SK-N-MC (cell line): Measurements from ENCODE around the gene SLC43A2.

Experiments used
- EZH2 ChIP-seq: fragments of 200-600 bp; sonication (generic); IDR thresholded peaks from one replicate; pipeline ENCODE4 v1.6.1; 2017; ENCODE audit warnings: antibody characterized with exemption
- POLR2AphosphoS5 ChIP-seq: IDR thresholded peaks from 2 replicates; pipeline ENCODE4 v1.6.1; 2012; ENCODE audit warnings: mild to moderate bottlenecking, low read depth, low read length, borderline replicate concordance

DNA sequence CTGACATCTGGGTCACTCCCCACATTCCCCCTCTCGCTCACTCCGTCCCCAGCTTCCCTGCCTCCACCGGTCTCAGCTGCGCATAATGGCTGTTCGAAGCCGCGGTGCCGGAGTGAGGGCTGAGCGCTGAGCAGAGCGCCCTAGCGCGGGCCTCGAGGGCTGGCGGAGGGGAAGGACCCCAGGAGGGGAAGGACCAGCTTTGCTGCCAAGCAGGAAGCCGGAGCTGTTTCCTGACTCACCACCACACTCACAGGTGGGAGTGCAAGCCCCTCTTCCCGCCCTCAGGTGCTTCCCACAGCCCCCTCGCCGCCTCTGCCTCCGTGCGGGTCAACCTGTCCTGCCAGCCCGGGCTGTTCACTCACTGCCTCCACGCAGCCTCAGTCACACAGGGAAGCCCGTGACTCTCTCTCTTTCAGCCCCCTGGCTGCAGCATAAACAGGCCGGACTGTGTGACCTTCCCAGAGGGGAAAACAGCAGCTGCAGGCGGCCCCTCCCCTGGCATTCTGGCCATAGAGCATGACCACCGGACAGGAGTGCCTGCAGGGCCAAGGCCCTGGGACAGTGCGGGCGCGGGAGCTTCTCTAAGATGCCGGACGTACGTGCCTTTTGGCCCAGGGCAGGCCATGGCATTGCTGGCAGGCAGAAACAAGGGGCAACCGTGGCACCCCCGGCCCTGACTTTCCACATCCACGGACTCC lies 23.7 kb downstream of the SLC43A2 start:
- TF ChIP-seq EZH2 (no peak), POLR2AphosphoS5 (no peak)
